Suprapubic skin (tissue), 4 donors: Measurements from ENCODE around the gene LRP1B. TPM values are rescaled to one million over a fixed set of nuclear protein-coding genes. Genes with fewer than 3 reads are reported as not detected.

ENCODE experiments used
- DNase-seq, 2 donors: peaks; one replicate each; pipeline ENCODE4 v3.0.0-alpha.2; 2019; ENCODE audit warnings: low spot score in 2 of 2
- H3K27ac ChIP-seq: fragments of 200-600 bp; sonication (generic); one replicate; pipeline ENCODE4 v1.5.1; 2019
- H3K27me3 ChIP-seq: fragments of 200-600 bp; sonication (generic); one replicate; pipeline ENCODE4 v1.5.1; 2019
- H3K36me3 ChIP-seq: fragments of 200-600 bp; sonication (generic); one replicate; pipeline ENCODE4 v1.5.1; 2019
- H3K4me1 ChIP-seq: fragments of 200-600 bp; sonication (generic); one replicate; pipeline ENCODE4 v1.5.1; 2019
- H3K4me3 ChIP-seq: fragments of 200-600 bp; sonication (generic); one replicate; pipeline ENCODE4 v1.5.1; 2019; ENCODE audit warnings: mild to moderate bottlenecking
- H3K9me3 ChIP-seq: fragments of 200-600 bp; sonication (generic); one replicate; pipeline ENCODE4 v1.5.1; 2019
- CTCF ChIP-seq, 2 donors: fragments of 200-600 bp in 1 of 2; fragments of 450-650 bp in 1 of 2; sonication (generic) in 1 of 2; IDR thresholded peaks; one replicate each; pipeline ENCODE4 v1.5.1; 2016 to 2019; ENCODE audit warnings: antibody characterized with exemption in 2 of 2, mild to moderate bottlenecking in 1 of 2, moderate library complexity in 1 of 2
- EP300 ChIP-seq: sonication (generic); formaldehyde crosslinking; IDR thresholded peaks from one replicate; pipeline ENCODE4 v1.6.1; 2017; ENCODE audit warnings: antibody characterized with exemption
- POLR2A ChIP-seq, 2 donors: fragments of 450-650 bp; IDR thresholded peaks; one replicate each; pipeline ENCODE4 v1.6.1; 2017; ENCODE audit warnings: antibody characterized with exemption in 2 of 2, mild to moderate bottlenecking in 2 of 2, moderate library complexity in 2 of 2
- POLR2AphosphoS5 ChIP-seq, 3 donors: sonication (generic); formaldehyde crosslinking; IDR thresholded peaks; one replicate each; pipeline ENCODE4 v1.6.1; 2017; ENCODE audit warnings: antibody characterized with exemption in 3 of 3
- WGBS: methylation state at CpG from one replicate; pipeline ENCODE4 v1.1.5; 2018; 5-methylcytosine and 5-hydroxymethylcytosine counted together
- total RNA-seq, 4 donors: library from RNA; depleted of rRNA; stranded (reverse); fragments of >200 nt; gene quantifications; one replicate each; pipeline ENCODE4 v1.1.0, GENCODE V29; 2016

LRP1B gene
- total RNA-seq, 4 donors from 2014 or later = 0.11 to 2.7 (median 1.3) TPM

GRCh38 chr2:142134911-142135310 is 4.1 kb upstream of the LRP1B start:
- Histone ChIP-seq H3K36me3 (no peaks in the 10 kb centered on the region), H3K4me3 (no peak overlapping the region), H3K27me3 (peaks cover 1% of the 10 kb centered on the region), H3K9me3 (no peaks in the 10 kb centered on the region), H3K4me1 (peaks cover 15% of the 10 kb centered on the region), H3K27ac (no peak overlapping the region)
- 67% methylated on average over 3 of the region's 3 CpGs for WGBS
- no peak for DNase-seq
- TF ChIP-seq POLR2A (IDR thresholded peaks at IDR 0.05) (no peak), EP300 (no peak), CTCF (IDR thresholded peaks at IDR 0.05) (no peak), POLR2AphosphoS5 (IDR thresholded peaks at IDR 0.05) (no peak)

GRCh38 chr2:142130111-142131009 is 456 bp downstream of the LRP1B start:
- TF ChIP-seq CTCF (IDR thresholded peaks at IDR 0.05) (no peak), POLR2A (IDR thresholded peaks at IDR 0.05) (no peak), POLR2AphosphoS5 (IDR thresholded peaks at IDR 0.05) (no peak), EP300 (no peak)
- Histone ChIP-seq H3K9me3 (no peaks in the 10 kb centered on the region), H3K4me1 (peaks cover 18% of the 10 kb centered on the region), H3K4me3 (peak overlapping the region; percentile 59), H3K27me3 (peaks cover 9% of the 10 kb centered on the region), H3K27ac (peak overlapping the region; percentile 0), H3K36me3 (no peaks in the 10 kb centered on the region)
- WGBS = under 1% methylated on average over 39 of the region's 68 CpGs
- peak; percentile 70 to 83 for DNase-seq

GRCh38 chr2:142128105-142128504 is 2.7 kb downstream of the LRP1B start:
- H3K4me3 ChIP-seq = no peak overlapping the region
- H3K36me3 ChIP-seq = no peaks in the 10 kb centered on the region
- no peaks in the 10 kb centered on the region for H3K9me3 ChIP-seq
- WGBS = 95% methylated on average over 5 of the region's 5 CpGs
- TF ChIP-seq POLR2AphosphoS5 (IDR thresholded peaks at IDR 0.05) (no peak), POLR2A (IDR thresholded peaks at IDR 0.05) (no peak), EP300 (no peak), CTCF (IDR thresholded peaks at IDR 0.05) (no peak)
- peaks cover 18% of the 10 kb centered on the region for H3K4me1 ChIP-seq
- H3K27me3 ChIP-seq = peaks cover 9% of the 10 kb centered on the region
- no peak for DNase-seq
- no peak overlapping the region for H3K27ac ChIP-seq

- no peak for DNase-seq
- no peak overlapping the region for H3K4me3 ChIP-seq
Measured at GRCh38 chr2:142127248-142127647, 3.6 kb downstream of the LRP1B start.

More at GRCh38 chr2:142127248-142127647, 3.6 kb downstream of the LRP1B start:
- peaks cover 9% of the 10 kb centered on the region for H3K27me3 ChIP-seq
- H3K4me1 ChIP-seq = peaks cover 18% of the 10 kb centered on the region
- H3K36me3 ChIP-seq = no peaks in the 10 kb centered on the region
- no peaks in the 10 kb centered on the region for H3K9me3 ChIP-seq
- H3K27ac ChIP-seq = no peak overlapping the region
- no peak for TF ChIP-seq EP300
- TF ChIP-seq CTCF (IDR thresholded peaks at IDR 0.05) = no peak
